HG02759 (cell line): ENCODE results near the gene LMTK3.
A peak's percentile ranks its signal among the peaks of the same experiment; 100 is the strongest.

Source experiments
- ATAC-seq: cut with Tn5 transposase; IDR thresholded peaks from one replicate; pipeline ENCODE4 v1.9.1; 2021; ENCODE audit warnings: mild to moderate bottlenecking, moderate library complexity; ENCODE audit not compliant: unreplicated experiment

Gene LMTK3

GRCh38 chr19:48452289-48453190 lies 59.1 kb downstream of the LMTK3 start:
- ATAC-seq = no peak

- no peak for ATAC-seq
These were observed 60.0 kb downstream of the LMTK3 start for GRCh38 chr19:48451624-48452023.

- ATAC-seq = no peak
These were observed 60.8 kb downstream of the LMTK3 start for GRCh38 chr19:48450863-48451262.

DNA sequence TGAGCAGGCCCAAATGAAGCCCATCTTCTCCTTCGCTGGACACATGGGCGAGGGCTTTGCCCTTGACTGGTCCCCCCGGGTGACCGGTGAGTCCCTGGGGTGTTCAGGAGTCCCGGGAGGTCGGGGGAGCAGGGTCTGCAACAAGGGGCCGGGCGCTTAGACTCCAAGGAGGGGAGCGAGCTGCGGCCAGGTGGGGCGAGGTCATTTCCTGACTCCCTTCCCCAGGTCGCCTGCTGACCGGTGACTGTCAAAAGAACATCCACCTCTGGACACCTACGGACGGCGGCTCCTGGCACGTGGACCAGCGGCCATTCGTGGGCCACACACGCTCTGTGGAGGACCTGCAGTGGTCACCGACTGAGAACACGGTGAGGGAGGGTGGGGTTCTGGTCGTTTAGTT lies 61.2 kb downstream of the LMTK3 start:
- no peak for ATAC-seq

- no peak for ATAC-seq
These were observed 63.1 kb downstream of the LMTK3 start for GRCh38 chr19:48448563-48448962.

DNA sequence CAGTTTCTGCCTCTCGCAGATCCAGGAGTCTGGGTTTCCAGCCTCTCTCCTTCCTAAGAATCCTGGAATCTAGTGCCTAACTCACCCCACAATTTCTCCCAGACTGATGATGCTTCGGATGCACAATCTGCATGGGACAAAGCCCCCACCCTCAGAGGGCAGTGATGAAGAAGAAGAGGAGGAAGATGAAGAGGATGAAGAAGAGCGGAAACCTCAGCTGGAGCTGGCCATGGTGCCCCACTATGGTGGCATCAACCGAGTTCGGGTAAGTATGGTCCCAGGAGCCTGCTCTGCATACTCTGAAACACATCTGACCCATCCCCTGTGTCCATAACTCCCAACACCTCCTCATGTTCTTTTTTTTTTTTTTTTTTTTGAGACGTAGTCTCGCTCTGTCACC lies 65.1 kb downstream of the LMTK3 start:
- ATAC-seq = no peak

DNA sequence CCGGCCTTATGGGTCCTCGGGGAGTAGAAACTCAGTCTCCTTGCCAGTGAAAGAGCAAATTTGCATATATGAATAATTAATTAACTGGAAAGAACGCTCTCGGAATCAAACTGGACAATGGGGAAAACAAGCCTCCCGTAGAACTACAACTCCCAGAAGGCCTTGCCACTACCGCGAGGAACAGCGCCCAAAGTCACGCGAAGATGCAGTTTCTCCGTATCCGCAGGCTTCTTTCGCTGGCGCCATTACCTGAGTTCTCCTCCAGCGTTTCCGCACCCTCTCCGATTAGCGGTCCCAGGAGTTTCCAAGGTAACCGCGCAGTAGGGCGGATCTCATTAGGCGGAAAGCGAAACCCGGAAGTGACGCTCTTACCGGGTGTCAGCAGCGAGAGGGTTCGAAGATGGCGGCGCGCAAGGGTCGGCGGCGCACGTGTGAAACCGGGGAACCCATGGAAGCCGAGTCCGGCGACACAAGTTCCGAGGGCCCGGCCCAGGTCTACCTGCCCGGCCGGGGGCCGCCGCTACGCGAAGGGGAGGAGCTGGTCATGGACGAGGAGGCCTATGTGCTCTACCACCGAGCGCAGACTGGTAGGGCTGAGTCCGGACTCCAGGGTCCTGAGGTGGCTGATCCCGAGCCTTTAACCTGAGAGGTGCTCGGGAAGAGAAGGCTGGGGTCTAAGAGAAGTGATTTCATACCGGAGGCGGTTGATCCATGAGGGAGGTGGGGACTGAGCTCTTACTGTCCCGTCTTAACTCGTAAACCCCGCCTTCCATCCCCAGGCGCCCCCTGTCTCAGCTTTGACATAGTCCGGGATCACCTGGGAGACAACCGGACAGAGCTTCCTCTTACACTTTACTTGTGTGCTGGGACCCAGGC lies 65.8 kb downstream of the LMTK3 start, which contains the start of gene GRWD1:
Gene GRWD1, plus strand, starts transcription at position 378 of the 876 bp plus-strand sequence. Its CDS starts 23 bp downstream, at position 401.
- peak; percentile 86 for ATAC-seq

- peak; percentile 6 for ATAC-seq
These were observed 66.4 kb downstream of the LMTK3 start for GRCh38 chr19:48445256-48445605.

DNA sequence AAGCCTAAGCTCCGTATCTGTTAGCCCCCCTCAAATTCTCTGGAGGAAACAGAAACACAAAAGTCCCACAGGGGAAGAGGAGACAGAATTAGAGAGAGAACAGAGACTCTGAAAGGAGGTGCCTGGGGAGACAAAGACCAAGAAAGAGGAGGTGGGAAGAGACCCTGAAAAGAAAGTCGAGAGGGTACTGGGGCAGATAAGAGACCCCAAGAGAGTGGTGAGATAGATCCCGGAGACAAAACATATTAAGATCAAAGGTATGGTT lies 66.8 kb downstream of the LMTK3 start:
- no peak for ATAC-seq

DNA sequence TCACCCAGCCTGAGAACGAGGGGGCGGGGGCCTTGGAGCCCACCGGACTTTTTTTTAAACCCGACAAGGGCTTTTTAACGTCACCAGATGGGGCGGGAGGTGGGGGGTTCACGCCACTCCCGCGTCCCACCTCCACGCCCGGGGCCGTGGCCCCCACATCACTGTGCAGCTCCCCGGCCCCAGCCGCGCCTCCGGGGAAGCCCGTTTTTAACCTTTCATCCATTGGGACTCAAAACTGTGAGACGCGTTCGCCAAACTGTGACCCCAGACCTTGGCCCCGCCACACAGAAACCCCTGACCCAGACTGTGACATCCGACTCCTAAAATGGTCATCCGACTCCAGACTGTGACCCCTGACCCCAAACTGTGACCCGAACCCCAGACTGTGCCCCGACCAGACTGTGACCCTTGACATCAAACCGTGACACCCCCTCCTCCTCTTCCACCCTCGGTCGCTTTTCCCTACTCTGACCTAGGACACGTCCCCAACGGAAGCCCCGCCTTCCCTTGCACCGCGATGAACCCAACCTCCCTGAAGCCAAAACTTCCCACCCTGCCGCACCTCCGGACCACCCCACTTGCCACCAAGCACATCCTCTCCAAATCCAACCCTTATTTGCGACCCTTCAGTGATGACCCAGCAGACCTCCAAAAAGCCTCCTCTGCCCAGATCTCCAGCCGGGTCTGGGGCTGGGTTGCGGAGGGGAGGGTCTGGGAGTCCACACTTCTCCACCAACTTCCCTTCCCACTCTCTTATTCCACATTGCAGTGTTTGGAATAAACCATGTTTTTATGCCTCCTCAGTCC lies 67.3 kb downstream of the LMTK3 start:
- no peak for ATAC-seq

DNA sequence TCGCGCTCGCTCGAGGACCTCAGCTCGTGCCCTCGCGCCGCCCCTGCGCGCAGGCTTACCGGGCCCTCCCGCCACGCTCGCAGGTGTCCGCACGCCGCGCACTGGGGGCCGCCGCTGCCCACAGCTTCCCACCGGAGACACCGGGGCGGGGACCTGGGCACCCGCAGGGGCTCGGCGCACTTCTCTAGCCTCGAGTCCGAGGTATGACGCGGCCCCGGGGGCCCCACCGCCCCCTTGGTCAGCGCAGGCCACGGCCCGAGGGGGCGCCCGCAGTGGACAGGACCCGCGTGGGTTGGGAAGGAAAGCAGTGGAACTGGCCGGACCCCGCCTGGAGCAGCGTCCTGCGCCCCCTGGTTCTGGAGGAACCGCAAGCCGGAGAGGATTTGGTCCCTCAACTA lies 67.9 kb downstream of the LMTK3 start:
- ATAC-seq = no peak

DNA sequence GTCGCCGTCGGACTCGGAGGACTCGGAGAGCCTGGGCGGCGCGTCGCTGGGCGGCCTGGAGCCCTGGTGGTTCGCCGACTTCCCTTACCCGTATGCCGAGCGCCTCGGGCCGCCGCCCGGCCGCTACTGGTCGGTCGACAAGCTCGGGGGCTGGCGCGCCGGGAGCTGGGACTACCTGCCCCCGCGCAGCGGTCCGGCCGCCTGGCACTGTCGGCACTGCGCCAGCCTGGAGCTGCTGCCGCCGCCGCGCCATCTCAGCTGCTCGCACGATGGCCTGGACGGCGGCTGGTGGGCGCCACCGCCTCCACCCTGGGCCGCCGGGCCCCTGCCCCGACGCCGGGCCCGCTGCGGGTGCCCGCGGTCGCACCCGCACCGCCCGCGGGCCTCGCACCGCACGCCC lies 68.4 kb downstream of the LMTK3 start:
- ATAC-seq = no peak

- ATAC-seq = no peak
These were observed 69.3 kb downstream of the LMTK3 start for GRCh38 chr19:48442116-48443035.

DNA sequence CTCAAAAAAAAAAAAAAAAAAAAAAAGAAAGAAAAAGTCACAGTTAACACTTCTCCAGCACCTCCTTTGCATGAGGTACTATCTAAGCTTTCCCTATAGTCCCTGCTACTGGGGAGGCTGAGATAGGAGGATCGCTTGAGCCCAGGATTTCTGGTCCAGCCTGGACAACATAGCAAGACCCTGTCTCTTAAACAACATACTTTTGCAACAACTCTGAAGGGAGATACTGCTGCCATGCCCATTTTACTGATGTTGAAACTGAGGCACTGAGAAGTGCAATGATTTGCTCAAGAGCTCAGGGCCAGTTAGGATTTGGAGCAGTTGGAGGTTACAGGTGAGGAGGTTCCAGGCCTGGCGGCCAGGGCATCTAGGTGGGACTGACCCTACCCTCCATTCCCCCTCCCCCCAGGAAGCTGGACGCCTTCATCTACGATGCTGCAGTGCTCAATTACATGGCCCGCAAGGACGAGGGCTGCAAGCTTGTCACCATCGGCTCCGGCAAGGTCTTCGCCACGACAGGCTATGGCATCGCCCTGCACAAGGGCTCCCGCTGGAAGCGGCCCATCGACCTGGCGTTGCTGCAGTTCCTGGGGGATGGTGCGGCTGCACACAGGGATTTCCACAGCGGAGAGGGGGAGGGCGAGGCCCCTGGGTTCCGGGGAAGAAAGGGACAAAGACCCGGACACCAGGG lies 70.1 kb downstream of the LMTK3 start:
- no peak for ATAC-seq

- ATAC-seq = no peak
These were observed 75.0 kb downstream of the LMTK3 start for GRCh38 chr19:48436586-48436985.
